Measurements from ENCODE around the gene PTPRK. TPM values are rescaled to one million over a fixed set of nuclear protein-coding genes. Genes with fewer than 3 reads are reported as not detected.
A peak's percentile ranks its signal among the peaks of the same experiment; 100 is the strongest.

Gene PTPRK
- total and polyA plus RNA-seq, 2 of the 13 experiments (the other 11 are each of a cell fraction or from before 2014, with no cell fraction given): 43.6 to 98.3 TPM

DNA sequence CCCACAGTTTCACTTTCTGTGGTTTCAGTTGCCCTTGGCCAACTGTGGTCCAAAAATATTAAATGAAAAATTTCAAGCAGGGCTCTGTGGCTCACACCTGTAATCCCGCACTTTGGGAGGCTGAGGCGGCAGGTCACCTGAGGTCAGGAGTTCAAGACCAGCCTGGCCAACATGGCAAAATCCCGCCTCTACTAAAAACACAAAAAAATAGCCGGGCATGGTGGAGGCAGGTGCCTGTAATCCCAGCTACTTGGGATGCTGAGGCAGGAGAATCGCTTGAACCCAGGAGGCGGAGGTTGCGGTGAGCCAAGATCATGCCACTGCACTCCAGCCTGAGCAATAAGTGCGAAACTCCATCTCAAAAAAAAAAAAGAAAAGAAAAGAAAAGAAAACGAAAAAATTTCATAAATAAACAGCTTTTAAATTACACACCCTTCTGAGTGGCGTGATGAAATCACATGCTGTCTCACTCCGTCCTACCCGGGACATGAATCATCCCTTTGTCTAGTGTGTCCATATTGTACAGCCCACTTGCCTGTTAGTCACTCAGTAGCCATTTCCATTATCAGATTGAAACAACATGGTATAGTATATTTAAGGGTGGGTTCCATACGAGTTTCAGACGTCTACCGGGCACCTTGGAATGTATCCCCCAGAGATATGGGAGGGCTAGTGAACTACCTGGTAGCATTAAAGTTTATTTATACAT is 11.7 kb downstream of the PTPRK start (continued):
- TF ChIP-seq ZNF362 (CRISPR knock-in tag; IDR thresholded peaks at IDR 0.05; ENCODE audit: borderline replicate concordance) (peak; percentile 70; the same call in 1 of the 2 replicates), ZNF350 (CRISPR knock-in tag; IDR thresholded peaks at IDR 0.05; ENCODE audit: borderline replicate concordance, low read depth) (0 out of 2 replicates have a peak, but pooled peaks have one; percentile 24), ZNF713 (CRISPR knock-in tag; IDR thresholded peaks at IDR 0.05) (0 out of 2 replicates have a peak, but pooled peaks have one; percentile 45), SOX6 (IDR thresholded peaks at IDR 0.05) (no peak), SOX6 (CRISPR knock-in tag; IDR thresholded peaks at IDR 0.05) (peak; percentile 88), NFAT5 (CRISPR knock-in tag; IDR thresholded peaks at IDR 0.05) (no peak), ELF3 (CRISPR knock-in tag; IDR thresholded peaks at IDR 0.05) (peak; percentile 48; the same call in 1 of the 2 replicates), BHLHE40 (IDR thresholded peaks at IDR 0.05; ENCODE audit: low read length) (peak; percentile 37; the same call in 1 of the 2 replicates)
- TF ChIP-seq, protein P1, sequence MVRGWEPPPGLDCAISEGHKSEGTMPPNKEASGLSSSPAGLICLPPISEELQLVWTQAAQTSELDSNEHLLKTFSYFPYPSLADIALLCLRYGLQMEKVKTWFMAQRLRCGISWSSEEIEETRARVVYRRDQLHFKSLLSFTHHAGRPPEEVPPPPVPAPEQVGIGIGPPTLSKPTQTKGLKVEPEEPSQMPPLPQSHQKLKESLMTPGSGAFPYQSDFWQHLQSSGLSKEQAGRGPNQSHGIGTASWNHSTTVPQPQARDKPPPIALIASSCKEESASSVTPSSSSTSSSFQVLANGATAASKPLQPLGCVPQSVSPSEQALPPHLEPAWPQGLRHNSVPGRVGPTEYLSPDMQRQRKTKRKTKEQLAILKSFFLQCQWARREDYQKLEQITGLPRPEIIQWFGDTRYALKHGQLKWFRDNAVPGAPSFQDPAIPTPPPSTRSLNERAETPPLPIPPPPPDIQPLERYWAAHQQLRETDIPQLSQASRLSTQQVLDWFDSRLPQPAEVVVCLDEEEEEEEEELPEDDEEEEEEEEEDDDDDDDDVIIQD (CRISPR knock-in tag; IDR thresholded peaks at IDR 0.05; ENCODE audit: low read depth): peak; percentile 70; the same call in 1 of the 2 replicates
- TF ChIP-seq, protein P2, sequence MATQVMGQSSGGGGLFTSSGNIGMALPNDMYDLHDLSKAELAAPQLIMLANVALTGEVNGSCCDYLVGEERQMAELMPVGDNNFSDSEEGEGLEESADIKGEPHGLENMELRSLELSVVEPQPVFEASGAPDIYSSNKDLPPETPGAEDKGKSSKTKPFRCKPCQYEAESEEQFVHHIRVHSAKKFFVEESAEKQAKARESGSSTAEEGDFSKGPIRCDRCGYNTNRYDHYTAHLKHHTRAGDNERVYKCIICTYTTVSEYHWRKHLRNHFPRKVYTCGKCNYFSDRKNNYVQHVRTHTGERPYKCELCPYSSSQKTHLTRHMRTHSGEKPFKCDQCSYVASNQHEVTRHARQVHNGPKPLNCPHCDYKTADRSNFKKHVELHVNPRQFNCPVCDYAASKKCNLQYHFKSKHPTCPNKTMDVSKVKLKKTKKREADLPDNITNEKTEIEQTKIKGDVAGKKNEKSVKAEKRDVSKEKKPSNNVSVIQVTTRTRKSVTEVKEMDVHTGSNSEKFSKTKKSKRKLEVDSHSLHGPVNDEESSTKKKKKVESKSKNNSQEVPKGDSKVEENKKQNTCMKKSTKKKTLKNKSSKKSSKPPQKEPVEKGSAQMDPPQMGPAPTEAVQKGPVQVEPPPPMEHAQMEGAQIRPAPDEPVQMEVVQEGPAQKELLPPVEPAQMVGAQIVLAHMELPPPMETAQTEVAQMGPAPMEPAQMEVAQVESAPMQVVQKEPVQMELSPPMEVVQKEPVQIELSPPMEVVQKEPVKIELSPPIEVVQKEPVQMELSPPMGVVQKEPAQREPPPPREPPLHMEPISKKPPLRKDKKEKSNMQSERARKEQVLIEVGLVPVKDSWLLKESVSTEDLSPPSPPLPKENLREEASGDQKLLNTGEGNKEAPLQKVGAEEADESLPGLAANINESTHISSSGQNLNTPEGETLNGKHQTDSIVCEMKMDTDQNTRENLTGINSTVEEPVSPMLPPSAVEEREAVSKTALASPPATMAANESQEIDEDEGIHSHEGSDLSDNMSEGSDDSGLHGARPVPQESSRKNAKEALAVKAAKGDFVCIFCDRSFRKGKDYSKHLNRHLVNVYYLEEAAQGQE (IDR thresholded peaks at IDR 0.05; ENCODE audit: borderline replicate concordance in 1 of 2, low read depth in 1 of 2, low read length in 2 of 2): no peak; a peak in 1 of 4 replicates
- TF ChIP-seq, protein P3, sequence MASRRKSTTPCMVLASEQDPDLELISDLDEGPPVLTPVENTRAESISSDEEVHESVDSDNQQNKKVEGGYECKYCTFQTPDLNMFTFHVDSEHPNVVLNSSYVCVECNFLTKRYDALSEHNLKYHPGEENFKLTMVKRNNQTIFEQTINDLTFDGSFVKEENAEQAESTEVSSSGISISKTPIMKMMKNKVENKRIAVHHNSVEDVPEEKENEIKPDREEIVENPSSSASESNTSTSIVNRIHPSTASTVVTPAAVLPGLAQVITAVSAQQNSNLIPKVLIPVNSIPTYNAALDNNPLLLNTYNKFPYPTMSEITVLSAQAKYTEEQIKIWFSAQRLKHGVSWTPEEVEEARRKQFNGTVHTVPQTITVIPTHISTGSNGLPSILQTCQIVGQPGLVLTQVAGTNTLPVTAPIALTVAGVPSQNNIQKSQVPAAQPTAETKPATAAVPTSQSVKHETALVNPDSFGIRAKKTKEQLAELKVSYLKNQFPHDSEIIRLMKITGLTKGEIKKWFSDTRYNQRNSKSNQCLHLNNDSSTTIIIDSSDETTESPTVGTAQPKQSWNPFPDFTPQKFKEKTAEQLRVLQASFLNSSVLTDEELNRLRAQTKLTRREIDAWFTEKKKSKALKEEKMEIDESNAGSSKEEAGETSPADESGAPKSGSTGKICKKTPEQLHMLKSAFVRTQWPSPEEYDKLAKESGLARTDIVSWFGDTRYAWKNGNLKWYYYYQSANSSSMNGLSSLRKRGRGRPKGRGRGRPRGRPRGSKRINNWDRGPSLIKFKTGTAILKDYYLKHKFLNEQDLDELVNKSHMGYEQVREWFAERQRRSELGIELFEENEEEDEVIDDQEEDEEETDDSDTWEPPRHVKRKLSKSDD (CRISPR knock-in tag; IDR thresholded peaks at IDR 0.05; ENCODE audit: low read depth): no peak

Data from HepG2 (cell line).